Heart left ventricle (tissue), 16 donors: ENCODE results near the gene AEBP2. TPM values are rescaled to one million over a fixed set of nuclear protein-coding genes. Genes with fewer than 3 reads are reported as not detected.

ENCODE experiments used
- ATAC-seq, 4 donors: fragments of 200-7000 bp; cut with Tn5 transposase; one replicate each; pipeline ENCODE4 v1.9.1; 2020 to 2022; ENCODE audit warnings: moderate library complexity in 4 of 4, mild to moderate bottlenecking in 3 of 4, moderate number of reproducible peaks in 1 of 4
- DNase-seq, 5 donors: peaks; one replicate each; pipeline ENCODE4 v3.0.0-alpha.2; 2020
- H3K27ac ChIP-seq, 12 donors: fragments of 200-600 bp; sonication (generic) in 4 of 12; one replicate each; pipeline versions ENCODE4 v1.5.0 to v1.8.0; 2016 to 2022; ENCODE audit warnings: mild to moderate bottlenecking in 2 of 12
- H3K27me3 ChIP-seq, 9 donors: fragments of 200-600 bp; sonication (generic) in 2 of 9; one replicate each; pipeline versions ENCODE4 v1.5.1 to v1.8.0; 2016 to 2022; ENCODE audit warnings: mild to moderate bottlenecking in 3 of 9
- H3K36me3 ChIP-seq, 9 donors: fragments of 200-600 bp; sonication (generic) in 2 of 9; one replicate each; pipeline versions ENCODE4 v1.5.0 to v1.8.0; 2018 to 2022; ENCODE audit warnings: mild to moderate bottlenecking in 2 of 9
- H3K4me1 ChIP-seq, 12 donors: fragments of 200-600 bp; sonication (generic) in 4 of 12; one replicate each; pipeline versions ENCODE4 v1.5.0 to v1.8.0; 2016 to 2022; ENCODE audit warnings: mild to moderate bottlenecking in 3 of 12
- H3K4me3 ChIP-seq, 12 donors: fragments of 200-600 bp; sonication (generic) in 4 of 12; one replicate each; pipeline versions ENCODE4 v1.5.0 to v1.8.0; 2017 to 2022; ENCODE audit warnings: mild to moderate bottlenecking in 9 of 12, moderate library complexity in 4 of 12
- H3K9me3 ChIP-seq, 12 donors: fragments of 200-600 bp; sonication (generic) in 4 of 12; one replicate each; pipeline versions ENCODE4 v1.5.0 to v1.8.0; 2016 to 2022; ENCODE audit warnings: mild to moderate bottlenecking in 1 of 12
- CTCF ChIP-seq, 12 donors: fragments of 200-600 bp; sonication (generic) in 4 of 12; IDR thresholded peaks; one replicate each; pipeline versions ENCODE4 v1.5.0 to v1.8.0; 2018 to 2022; ENCODE audit warnings: antibody characterized with exemption in 12 of 12, mild to moderate bottlenecking in 5 of 12
- POLR2A ChIP-seq, 2 donors: fragments of 450-650 bp; IDR thresholded peaks; one replicate each; pipeline ENCODE4 v1.6.1; 2017; ENCODE audit warnings: antibody characterized with exemption in 2 of 2, mild to moderate bottlenecking in 2 of 2, moderate library complexity in 2 of 2
- WGBS, 4 donors: extraction: QIAGEN DNeasy Blood & Tissue Kit in 2 of 4; methylation state at CpG; one replicate each; pipeline versions ENCODE4 v1.1.5 to v1.1.7; 2013 to 2018; 5-methylcytosine and 5-hydroxymethylcytosine counted together
- intact Hi-C, 10 donors: fragments of 100-400 bp; cut with DNase I; formaldehyde crosslinking; loops; one replicate each; pipeline versions ENCODE4 v1.11.1 to v1.14.2; 2022
- polyA plus RNA-seq, 2 donors: library from polyadenylated mRNA; stranded (reverse); fragments of 200-250 nt; gene quantifications; one replicate each; pipeline ENCODE4 v1.2.3, GENCODE V29; 2013
- total RNA-seq, 9 donors: library from RNA; depleted of rRNA in 2 of 9; stranded (reverse); fragments of >200 nt in 2 of 9; fragmentation: NEBNext Ultra II Directional in 3 of 9; extraction: Animal tissue kit (Norgen Biotek cat#: 25700) in 3 of 9; gene quantifications; one replicate each; pipeline versions ENCODE4 v1.1.0 to v1.2.4, GENCODE V29; 2016 to 2023
- donor health status: ischemic (EF 13 %, LVEDD 7.1; RV severe dilation, severe dysfunction).
- donor health status: healthy with polysubstance abuse.
- donor health status: DM: no; HTN: yes; CAD: no.
- donor health status: DM: no; HTN: no; CAD: no.
- donor health status: ischemic (EF 25% LVEDD 6.9; RV normal size, moderate dysfunction).
- donor health status: ischemic (EF 25% LVEDD 5.7; RV mildly dilated, moderate dysfunction).
- donor health status: healthy.
- donor health status: DM: yes; HTN: yes; CAD: no.
- donor health status: ischemic (EF 35%, LVEDD 5.7; RV mildly dilated, moderate dysfunction).
- donor health status: nonischemic (EF 11% LVEDD 7.7; RV severe dilation, severe dysfunction).
- donor health status: DM: yes; HTN: yes; CAD: no.
- donor health status: PGD.
- donor health status: ischemic (EF 29% LVEDD 5.4; RV normal size, mild dysfunction).
- donor health status: nonischemic (EF 23%, LVEDD 6.1; RV moderate dilation, normal function).

AEBP2 gene
- total and polyA plus RNA-seq, 11 donors = 7.6 to 36.5 (median 22.1) TPM

GRCh38 chr12:19437996-19438395, 1.3 kb upstream of the AEBP2 start:
- intact Hi-C loops = loop anchor here in 1 of 10 donors (2.0 kb wide), 1 partner anchor 25 kb away; no protein-coding TSS in a partner anchor
- no peak for TF ChIP-seq CTCF (IDR thresholded peaks at IDR 0.05)
- TF ChIP-seq POLR2A (IDR thresholded peaks at IDR 0.05) = no peak
- Histone ChIP-seq H3K27me3 (no peaks in the 10 kb centered on the region), H3K36me3 (no peaks in the 10 kb centered on the region), H3K27ac (peak overlapping the region in 1 of 12 donors; percentile 17), H3K4me3 (no peak overlapping the region), H3K9me3 (peaks cover 0 to 6% (median 0%) of the 10 kb centered on the region in 12 donors), H3K4me1 (peaks cover 0 to 23% (median 16%) of the 10 kb centered on the region in 12 donors)
- DNase-seq = no peak
- 82 to 88% (median 85%) methylated on average over 3 of the region's 3 CpGs for WGBS, 4 donors
- ATAC-seq = no peak

GRCh38 chr12:19440019-19440858, 947 bp downstream of the AEBP2 start:
- H3K27ac ChIP-seq = peak overlapping the region; percentile 75 to 97 (median 92)
- WGBS, 4 donors = 0 to 2% (median 1%) methylated on average over 44 to 71 of the region's 71 CpGs
- peak overlapping the region; percentile 82 to 99 (median 94) for H3K4me3 ChIP-seq
- intact Hi-C loops = loop anchor here in 1 of 10 donors (10.0 kb wide), 1 partner anchor 155 kb away; no protein-coding TSS in a partner anchor
- no peaks in the 10 kb centered on the region for H3K27me3 ChIP-seq
- H3K36me3 ChIP-seq = peaks cover 0 to 4% (median 0%) of the 10 kb centered on the region in 9 donors
- peak; percentile 51 to 75 (median 54) for DNase-seq
- TF ChIP-seq CTCF (IDR thresholded peaks at IDR 0.05) (no peak), POLR2A (IDR thresholded peaks at IDR 0.05) (no peak)
- H3K9me3 ChIP-seq = peaks cover 0 to 6% (median 0%) of the 10 kb centered on the region in 12 donors
- peaks cover 0 to 42% (median 31%) of the 10 kb centered on the region in 12 donors for H3K4me1 ChIP-seq
- peak; percentile 24 to 55 (median 49) for ATAC-seq

- ATAC-seq (no peak), DNase-seq (no peak)
- no peak for TF ChIP-seq CTCF (IDR thresholded peaks at IDR 0.05)
- peak overlapping the region; percentile 82 to 99 (median 94) for H3K4me3 ChIP-seq
- H3K4me1 ChIP-seq = peaks cover 0 to 42% (median 31%) of the 10 kb centered on the region in 12 donors
- no peaks in the 10 kb centered on the region for H3K27me3 ChIP-seq
- intact Hi-C loops = loop anchor here in 1 of 10 donors (10.0 kb wide), 1 partner anchor 156 kb away; no protein-coding TSS in a partner anchor
- H3K9me3 ChIP-seq = peaks cover 0 to 6% (median 0%) of the 10 kb centered on the region in 12 donors
- H3K36me3 ChIP-seq = peaks cover 0 to 4% (median 2%) of the 10 kb centered on the region in 9 donors
- H3K27ac ChIP-seq = peak overlapping the region in 10 of 12 donors; percentile 84 to 97 (median 92)
- WGBS, 4 donors = 5 to 9% (median 7%) methylated on average over 8 of the region's 8 CpGs
Observed at GRCh38 chr12:19440916-19441315, 1.6 kb downstream of the AEBP2 start.

- WGBS, 4 donors = 93 to 96% (median 95%) methylated on average over 4 of the region's 4 CpGs
- intact Hi-C loops = loop anchor here in 1 of 10 donors (10.0 kb wide), 1 partner anchor 159 kb away; no protein-coding TSS in a partner anchor
- H3K27ac ChIP-seq = no peak overlapping the region
- TF ChIP-seq POLR2A (IDR thresholded peaks at IDR 0.05) (no peak), CTCF (IDR thresholded peaks at IDR 0.05) (no peak)
- DNase-seq = no peak
- ATAC-seq = no peak
- peaks cover 0 to 46% (median 31%) of the 10 kb centered on the region in 12 donors for H3K4me1 ChIP-seq
- peaks cover 0 to 5% (median 0%) of the 10 kb centered on the region in 12 donors for H3K9me3 ChIP-seq
- no peak overlapping the region for H3K4me3 ChIP-seq
- no peaks in the 10 kb centered on the region for H3K27me3 ChIP-seq
- peaks cover 0 to 4% (median 2%) of the 10 kb centered on the region in 9 donors for H3K36me3 ChIP-seq
Observed at GRCh38 chr12:19443585-19443984, 4.3 kb downstream of the AEBP2 start.
